Measurements from ENCODE around the gene EPAS1. TPM values are rescaled to one million over a fixed set of nuclear protein-coding genes. Genes with fewer than 3 reads are reported as not detected.

Gene EPAS1
- total RNA-seq, 1 experiment from 2014 or later = 146 TPM

DNA sequence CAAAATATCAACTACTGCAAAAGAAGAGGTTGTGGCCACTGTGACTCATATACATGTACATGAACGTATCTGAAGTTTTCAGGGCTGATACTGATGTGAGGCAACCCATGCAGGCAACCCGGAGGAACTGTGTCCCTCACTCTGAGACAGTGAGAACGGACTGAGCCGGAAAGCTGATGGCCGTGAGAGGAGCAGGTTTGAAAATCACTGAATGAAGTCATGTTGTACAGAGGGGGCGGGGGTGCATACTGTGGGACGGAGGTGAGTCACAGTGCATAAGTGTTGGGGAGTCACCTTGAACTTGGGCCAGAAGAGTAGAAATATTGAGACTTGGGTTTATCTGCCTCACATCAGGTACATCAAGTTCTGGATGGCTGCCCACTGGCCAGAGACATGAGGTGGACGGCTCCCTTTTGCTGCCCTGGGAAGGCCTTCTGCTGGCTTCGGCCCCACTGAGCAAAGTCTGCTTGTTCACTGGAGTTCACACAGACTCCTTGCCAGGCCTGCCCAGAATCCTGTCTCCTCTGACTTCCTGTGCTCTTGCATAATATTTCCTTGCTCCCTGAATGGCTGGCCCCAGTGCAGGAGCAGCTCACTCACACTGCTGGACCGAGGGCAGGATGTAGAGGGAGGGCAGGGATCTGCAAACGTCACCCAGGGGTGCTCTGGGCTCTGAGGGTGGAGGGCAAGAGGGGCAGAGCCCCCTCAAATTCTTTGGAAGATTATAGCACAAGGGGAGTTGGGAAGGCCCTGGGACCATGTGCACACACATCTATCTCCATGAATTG, 18.1 kb downstream of the EPAS1 start:
- intact Hi-C loops (cut with micrococcal nuclease) = loop anchor here (1.0 kb wide), 3 partner anchors 11 to 15 kb away; no protein-coding TSS in a partner anchor
- TSS peak; percentile 86 for BruUV-seq (replicated peaks)
- Mint-ChIP-seq H3K27me3 (ENCODE audit: insufficient read depth, unreplicated experiment) (no peaks in the 10 kb centered on the region), H3K27ac (ENCODE audit: low read depth, unreplicated experiment) (peak overlapping the region; percentile 46), H3K9me3 (ENCODE audit: unreplicated experiment) (no peaks in the 10 kb centered on the region), H3K4me3 (ENCODE audit: unreplicated experiment) (peak overlapping the region; percentile 26), H3K4me1 (ENCODE audit: insufficient read depth, unreplicated experiment) (peaks cover 64% of the 10 kb centered on the region), H3K36me3 (ENCODE audit: insufficient read depth, unreplicated experiment) (peaks cover 21% of the 10 kb centered on the region)
- TF ChIP-seq, protein P1, sequence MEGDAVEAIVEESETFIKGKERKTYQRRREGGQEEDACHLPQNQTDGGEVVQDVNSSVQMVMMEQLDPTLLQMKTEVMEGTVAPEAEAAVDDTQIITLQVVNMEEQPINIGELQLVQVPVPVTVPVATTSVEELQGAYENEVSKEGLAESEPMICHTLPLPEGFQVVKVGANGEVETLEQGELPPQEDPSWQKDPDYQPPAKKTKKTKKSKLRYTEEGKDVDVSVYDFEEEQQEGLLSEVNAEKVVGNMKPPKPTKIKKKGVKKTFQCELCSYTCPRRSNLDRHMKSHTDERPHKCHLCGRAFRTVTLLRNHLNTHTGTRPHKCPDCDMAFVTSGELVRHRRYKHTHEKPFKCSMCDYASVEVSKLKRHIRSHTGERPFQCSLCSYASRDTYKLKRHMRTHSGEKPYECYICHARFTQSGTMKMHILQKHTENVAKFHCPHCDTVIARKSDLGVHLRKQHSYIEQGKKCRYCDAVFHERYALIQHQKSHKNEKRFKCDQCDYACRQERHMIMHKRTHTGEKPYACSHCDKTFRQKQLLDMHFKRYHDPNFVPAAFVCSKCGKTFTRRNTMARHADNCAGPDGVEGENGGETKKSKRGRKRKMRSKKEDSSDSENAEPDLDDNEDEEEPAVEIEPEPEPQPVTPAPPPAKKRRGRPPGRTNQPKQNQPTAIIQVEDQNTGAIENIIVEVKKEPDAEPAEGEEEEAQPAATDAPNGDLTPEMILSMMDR (IDR thresholded peaks at IDR 0.05; ENCODE audit: unreplicated experiment) = no peak
- ChIA-PET POLR2A (interaction anchor here (0.7 to 24.9 kb wide), 6 partner anchors 8 to 217 kb away, joined by 3 to 553 read pairs (median 8); partner anchors contain the start of gene EPAS1), CTCF (interaction anchor here (0.9 to 1.1 kb wide), 2 partner anchors 12 to 41 kb away, joined by 3 to 4 read pairs; no protein-coding TSS in a partner anchor)
- peak; percentile 100 for DNase-seq (ENCODE audit: unreplicated experiment)

DNA sequence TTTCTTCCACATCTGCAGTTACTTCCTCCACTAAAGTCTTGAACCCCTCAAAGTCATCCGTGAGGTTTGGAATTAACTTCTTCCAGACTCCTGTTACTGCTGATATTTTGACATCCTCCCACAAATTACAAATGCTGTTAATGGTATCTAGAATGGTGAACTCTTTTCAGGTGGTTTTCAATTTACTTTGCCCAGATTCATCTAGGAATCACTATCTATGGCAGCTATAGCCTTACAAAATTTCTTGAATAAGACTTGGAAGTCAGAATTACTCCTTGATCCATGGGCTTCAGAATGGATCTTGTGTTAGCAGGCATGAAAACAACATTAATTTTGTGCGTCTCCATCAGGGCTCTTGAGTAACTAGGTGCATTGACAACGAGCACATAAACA, 19.9 kb downstream of the EPAS1 start:
- TF ChIP-seq, protein P1 (IDR thresholded peaks at IDR 0.05; ENCODE audit: unreplicated experiment) = no peak
- intact Hi-C loops (cut with micrococcal nuclease) = no loop called here
- Mint-ChIP-seq H3K4me1 (ENCODE audit: insufficient read depth, unreplicated experiment) (peaks cover 52% of the 10 kb centered on the region), H3K4me3 (ENCODE audit: unreplicated experiment) (no peak overlapping the region), H3K27ac (ENCODE audit: low read depth, unreplicated experiment) (peak overlapping the region; percentile 32), H3K36me3 (ENCODE audit: insufficient read depth, unreplicated experiment) (peaks cover 12% of the 10 kb centered on the region), H3K9me3 (ENCODE audit: unreplicated experiment) (no peaks in the 10 kb centered on the region), H3K27me3 (ENCODE audit: insufficient read depth, unreplicated experiment) (no peaks in the 10 kb centered on the region)
- DNase-seq (ENCODE audit: unreplicated experiment) = no peak
- no TSS peak for BruUV-seq (replicated peaks)
- ChIA-PET CTCF (interaction anchor here (0.6 to 1.5 kb wide), 5 partner anchors 10 to 306 kb away, joined by 3 to 10 read pairs (median 3); no protein-coding TSS in a partner anchor), POLR2A (interaction anchor here (0.6 to 24.9 kb wide), 5 partner anchors 9 to 651 kb away, joined by 3 to 553 read pairs (median 4); partner anchors contain the start of gene EPAS1)

DNA sequence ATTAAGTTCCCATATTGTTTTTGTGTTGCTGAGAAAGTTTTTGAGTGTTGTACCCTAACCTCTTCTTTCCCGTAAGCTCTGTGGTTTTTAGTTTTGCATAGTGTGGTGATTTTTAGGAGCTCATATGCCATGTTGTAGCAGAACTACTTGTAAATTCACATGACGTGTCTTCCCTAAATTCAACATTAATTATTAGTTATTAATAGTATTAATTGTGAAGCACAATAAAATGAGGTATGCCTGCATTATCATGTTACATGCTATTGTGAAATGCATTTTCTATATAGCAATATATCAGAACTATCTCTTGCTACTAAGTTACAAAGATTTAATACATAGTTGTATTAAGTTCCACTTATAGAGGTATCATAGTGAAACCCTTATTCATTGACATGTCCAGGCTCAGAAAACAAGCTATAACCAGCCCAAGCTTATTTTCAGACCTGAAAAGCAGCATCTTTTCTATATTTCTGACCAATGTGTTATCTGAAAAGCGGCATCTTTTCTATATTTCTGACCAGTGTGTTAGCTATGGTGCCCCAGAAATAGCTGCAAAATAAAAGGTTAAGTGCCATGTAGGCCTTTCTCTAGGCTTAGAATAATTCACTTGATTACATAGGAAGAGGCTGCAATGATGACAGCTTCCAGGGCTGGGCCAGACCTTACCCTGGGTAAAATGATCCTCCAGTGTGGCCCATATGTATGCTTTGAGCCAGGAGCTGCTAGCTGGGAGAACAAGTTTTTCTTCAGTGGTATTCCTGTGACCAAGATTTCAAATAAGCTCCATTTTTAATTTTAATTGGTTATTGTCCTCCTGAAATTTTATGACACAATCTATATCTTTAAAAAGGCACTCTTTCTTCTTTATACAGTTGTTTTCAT, 21.6 kb downstream of the EPAS1 start:
- no peaks in the 10 kb centered on the region for H3K27me3 Mint-ChIP-seq (ENCODE audit: insufficient read depth, unreplicated experiment)
- POLR2A ChIA-PET = interaction anchor here (1.1 to 24.9 kb wide), 7 partner anchors 9 to 326 kb away, joined by 3 to 553 read pairs (median 6); partner anchors contain the start of gene EPAS1
- H3K9me3 Mint-ChIP-seq (ENCODE audit: unreplicated experiment) = no peaks in the 10 kb centered on the region
- intact Hi-C loops (cut with micrococcal nuclease) = no loop called here
- peaks cover 55% of the 10 kb centered on the region for H3K4me1 Mint-ChIP-seq (ENCODE audit: insufficient read depth, unreplicated experiment)
- H3K4me3 Mint-ChIP-seq (ENCODE audit: unreplicated experiment) = no peak overlapping the region
- no peak overlapping the region for H3K27ac Mint-ChIP-seq (ENCODE audit: low read depth, unreplicated experiment)
- BruUV-seq (replicated peaks) = no TSS peak
- TF ChIP-seq, protein P1 (IDR thresholded peaks at IDR 0.05; ENCODE audit: unreplicated experiment) = no peak
- peaks cover 12% of the 10 kb centered on the region for H3K36me3 Mint-ChIP-seq (ENCODE audit: insufficient read depth, unreplicated experiment)
- DNase-seq (ENCODE audit: unreplicated experiment) = no peak
- CTCF ChIA-PET = interaction anchor here (0.7 to 1.6 kb wide), 8 partner anchors 8 to 256 kb away, joined by 3 to 9 read pairs (median 4); no protein-coding TSS in a partner anchor
